ENCODE results near the gene HCFC2.

Gene HCFC2

DNA sequence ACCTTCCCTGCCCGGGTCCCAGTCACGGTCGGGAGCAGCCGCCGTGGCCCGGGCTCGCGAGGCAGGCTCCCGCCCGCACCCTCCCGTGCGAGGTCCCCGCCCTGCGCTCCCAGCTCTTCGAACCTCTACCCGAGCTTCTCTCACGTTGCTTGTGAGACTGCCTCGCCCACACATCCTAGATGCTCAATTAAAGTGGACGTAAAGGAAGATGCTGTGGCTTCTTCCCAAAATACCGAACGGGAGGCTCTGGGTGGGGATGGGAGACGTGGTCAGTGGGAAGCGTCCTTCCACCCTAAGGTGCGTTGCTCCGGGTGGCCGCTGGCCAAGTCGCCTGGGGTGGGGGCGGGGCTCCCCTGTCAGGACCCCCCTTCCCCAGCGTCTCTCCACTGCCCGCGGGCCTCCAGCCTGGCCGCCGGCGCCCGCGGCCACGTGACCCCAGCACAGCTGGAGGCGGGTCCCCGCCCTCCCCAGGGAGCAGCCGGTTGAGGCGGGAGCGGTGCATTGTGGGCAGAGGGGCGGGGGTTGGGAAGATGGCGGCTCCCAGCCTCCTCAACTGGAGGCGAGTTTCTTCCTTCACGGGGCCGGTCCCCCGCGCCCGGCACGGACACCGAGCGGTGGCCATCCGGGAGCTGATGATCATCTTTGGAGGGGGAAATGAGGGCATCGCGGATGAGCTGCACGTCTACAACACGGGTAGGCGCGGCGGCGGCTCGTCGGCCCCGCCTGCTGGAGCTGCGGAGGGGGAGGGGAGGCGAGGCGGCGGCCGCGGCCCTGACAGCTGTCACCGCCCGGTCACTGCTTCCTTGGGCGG is at the start of gene HCFC2:
HCFC2 (plus strand) TSS at position 501 of the 811 bp plus-strand sequence; CDS start at position 531, 30 bp downstream.
- TF ChIP-seq EGR1 (IDR thresholded peaks at IDR 0.05): 0 out of 2 replicates have a peak, but pooled peaks have one; percentile 11
- peak; percentile 32; the same call in 1 of the 2 replicates for TF ChIP-seq NFIC (IDR thresholded peaks at IDR 0.05)
- TF ChIP-seq CEBPB (IDR thresholded peaks at IDR 0.05): no peak
- TF ChIP-seq TCF12 (IDR thresholded peaks at IDR 0.05; ENCODE audit: low read depth): peak; percentile 76
- TF ChIP-seq TEAD4 (IDR thresholded peaks at IDR 0.05): 0 out of 2 replicates have a peak, but pooled peaks have one; percentile 6
- TF ChIP-seq, protein P1, sequence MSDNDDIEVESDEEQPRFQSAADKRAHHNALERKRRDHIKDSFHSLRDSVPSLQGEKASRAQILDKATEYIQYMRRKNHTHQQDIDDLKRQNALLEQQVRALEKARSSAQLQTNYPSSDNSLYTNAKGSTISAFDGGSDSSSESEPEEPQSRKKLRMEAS (IDR thresholded peaks at IDR 0.05): peak; percentile 68
- 0 out of 2 replicates have a peak, but pooled peaks have one; percentile 20 for TF ChIP-seq EP300 (IDR thresholded peaks at IDR 0.05; ENCODE audit: borderline replicate concordance)
- no peak for TF ChIP-seq CREB1 (IDR thresholded peaks at IDR 0.05; ENCODE audit: low read depth)
- TF ChIP-seq FOXM1 (IDR thresholded peaks at IDR 0.05; ENCODE audit: borderline replicate concordance, low read depth): no peak
- no peak; the same call in 1 of the 2 replicates for TF ChIP-seq ZBTB7A (IDR thresholded peaks at IDR 0.05; ENCODE audit: low read depth)
- TF ChIP-seq, protein P2, sequence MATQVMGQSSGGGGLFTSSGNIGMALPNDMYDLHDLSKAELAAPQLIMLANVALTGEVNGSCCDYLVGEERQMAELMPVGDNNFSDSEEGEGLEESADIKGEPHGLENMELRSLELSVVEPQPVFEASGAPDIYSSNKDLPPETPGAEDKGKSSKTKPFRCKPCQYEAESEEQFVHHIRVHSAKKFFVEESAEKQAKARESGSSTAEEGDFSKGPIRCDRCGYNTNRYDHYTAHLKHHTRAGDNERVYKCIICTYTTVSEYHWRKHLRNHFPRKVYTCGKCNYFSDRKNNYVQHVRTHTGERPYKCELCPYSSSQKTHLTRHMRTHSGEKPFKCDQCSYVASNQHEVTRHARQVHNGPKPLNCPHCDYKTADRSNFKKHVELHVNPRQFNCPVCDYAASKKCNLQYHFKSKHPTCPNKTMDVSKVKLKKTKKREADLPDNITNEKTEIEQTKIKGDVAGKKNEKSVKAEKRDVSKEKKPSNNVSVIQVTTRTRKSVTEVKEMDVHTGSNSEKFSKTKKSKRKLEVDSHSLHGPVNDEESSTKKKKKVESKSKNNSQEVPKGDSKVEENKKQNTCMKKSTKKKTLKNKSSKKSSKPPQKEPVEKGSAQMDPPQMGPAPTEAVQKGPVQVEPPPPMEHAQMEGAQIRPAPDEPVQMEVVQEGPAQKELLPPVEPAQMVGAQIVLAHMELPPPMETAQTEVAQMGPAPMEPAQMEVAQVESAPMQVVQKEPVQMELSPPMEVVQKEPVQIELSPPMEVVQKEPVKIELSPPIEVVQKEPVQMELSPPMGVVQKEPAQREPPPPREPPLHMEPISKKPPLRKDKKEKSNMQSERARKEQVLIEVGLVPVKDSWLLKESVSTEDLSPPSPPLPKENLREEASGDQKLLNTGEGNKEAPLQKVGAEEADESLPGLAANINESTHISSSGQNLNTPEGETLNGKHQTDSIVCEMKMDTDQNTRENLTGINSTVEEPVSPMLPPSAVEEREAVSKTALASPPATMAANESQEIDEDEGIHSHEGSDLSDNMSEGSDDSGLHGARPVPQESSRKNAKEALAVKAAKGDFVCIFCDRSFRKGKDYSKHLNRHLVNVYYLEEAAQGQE (IDR thresholded peaks at IDR 0.05; ENCODE audit: low read depth): peak; percentile 21; the same call in 1 of the 2 replicates
- TF ChIP-seq, protein P3, sequence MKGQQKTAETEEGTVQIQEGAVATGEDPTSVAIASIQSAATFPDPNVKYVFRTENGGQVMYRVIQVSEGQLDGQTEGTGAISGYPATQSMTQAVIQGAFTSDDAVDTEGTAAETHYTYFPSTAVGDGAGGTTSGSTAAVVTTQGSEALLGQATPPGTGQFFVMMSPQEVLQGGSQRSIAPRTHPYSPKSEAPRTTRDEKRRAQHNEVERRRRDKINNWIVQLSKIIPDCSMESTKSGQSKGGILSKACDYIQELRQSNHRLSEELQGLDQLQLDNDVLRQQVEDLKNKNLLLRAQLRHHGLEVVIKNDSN (IDR thresholded peaks at IDR 0.05): peak; percentile 98
- TF ChIP-seq YY1 (IDR thresholded peaks at IDR 0.05; ENCODE audit: low read depth): peak; percentile 95
- TF ChIP-seq RAD21 (IDR thresholded peaks at IDR 0.05; ENCODE audit: low read depth): no peak
- peak; percentile 92 for TF ChIP-seq TAF1 (IDR thresholded peaks at IDR 0.05; ENCODE audit: low read depth)

DNA sequence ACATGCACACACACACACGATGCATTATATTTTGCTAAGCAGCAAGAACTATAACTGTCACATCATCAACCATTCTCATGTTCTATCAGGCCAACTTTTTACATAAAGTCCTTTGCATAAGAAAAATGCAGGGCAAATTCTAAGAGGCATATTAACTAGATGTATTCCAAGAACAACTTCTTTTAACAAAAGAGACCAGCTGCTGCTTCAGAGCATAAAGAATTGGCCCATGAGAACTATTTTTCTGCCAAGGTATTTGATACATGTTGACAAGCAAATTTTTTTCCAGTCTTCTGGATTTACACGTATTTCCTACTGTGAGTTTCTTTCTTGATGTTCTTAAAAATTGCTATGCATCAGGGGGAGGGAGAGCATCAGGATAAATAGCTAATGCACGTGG is 41.5 kb upstream of the HCFC2 start:
- TF ChIP-seq TCF12 (IDR thresholded peaks at IDR 0.05; ENCODE audit: low read depth): no peak
- no peak for TF ChIP-seq TEAD4 (IDR thresholded peaks at IDR 0.05)
- no peak for TF ChIP-seq EGR1 (IDR thresholded peaks at IDR 0.05)
- no peak for TF ChIP-seq TAF1 (IDR thresholded peaks at IDR 0.05; ENCODE audit: low read depth)
- TF ChIP-seq, protein P1 (IDR thresholded peaks at IDR 0.05): no peak
- TF ChIP-seq RAD21 (IDR thresholded peaks at IDR 0.05; ENCODE audit: low read depth): no peak
- no peak for TF ChIP-seq FOXM1 (IDR thresholded peaks at IDR 0.05; ENCODE audit: borderline replicate concordance, low read depth)
- TF ChIP-seq, protein P3 (IDR thresholded peaks at IDR 0.05): no peak
- TF ChIP-seq, protein P2 (IDR thresholded peaks at IDR 0.05; ENCODE audit: low read depth): no peak
- no peak for TF ChIP-seq YY1 (IDR thresholded peaks at IDR 0.05; ENCODE audit: low read depth)
- TF ChIP-seq CEBPB (IDR thresholded peaks at IDR 0.05): no peak
- TF ChIP-seq NFIC (IDR thresholded peaks at IDR 0.05): no peak
- TF ChIP-seq CREB1 (IDR thresholded peaks at IDR 0.05; ENCODE audit: low read depth): no peak

DNA sequence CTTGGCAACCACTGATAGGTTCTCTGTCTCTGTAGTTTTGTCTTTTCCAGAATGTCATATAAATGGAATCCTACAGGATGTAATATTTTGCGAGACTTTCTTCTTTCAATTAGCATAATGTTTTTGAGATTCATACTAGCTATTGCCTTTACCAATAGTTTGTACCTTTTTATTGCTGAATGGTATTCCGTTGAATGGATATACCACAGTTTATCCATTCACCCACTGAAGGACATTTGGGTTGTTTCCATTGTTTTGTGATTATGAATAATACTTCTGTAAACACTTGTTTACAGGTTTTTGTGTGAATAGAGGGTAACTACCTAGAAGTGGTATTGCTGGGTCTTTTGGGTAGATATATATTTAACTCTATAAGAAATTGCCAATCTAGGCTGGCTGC is 40.6 kb upstream of the HCFC2 start:
- no peak for TF ChIP-seq RAD21 (IDR thresholded peaks at IDR 0.05; ENCODE audit: low read depth)

DNA sequence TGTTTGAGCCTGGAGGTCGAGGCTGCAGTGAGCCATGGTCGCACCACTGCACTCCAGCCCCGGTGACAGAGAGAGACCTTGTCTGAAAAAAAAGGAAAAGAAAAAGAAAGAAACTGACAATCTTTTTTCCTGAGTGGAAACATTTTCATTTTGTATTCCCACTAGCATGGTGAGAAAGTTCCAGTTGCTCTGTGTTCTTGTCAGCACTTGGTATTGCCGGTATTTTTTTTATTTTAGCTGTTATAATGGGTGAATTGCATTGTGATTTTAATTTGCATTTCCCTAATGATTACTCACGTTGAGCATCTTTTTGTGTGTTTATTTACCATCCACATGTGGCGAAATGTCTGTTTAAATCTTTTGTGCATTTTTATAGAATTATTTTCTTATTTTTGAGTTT is 40.0 kb upstream of the HCFC2 start:
- TF ChIP-seq, protein P2 (IDR thresholded peaks at IDR 0.05; ENCODE audit: low read depth): no peak
- TF ChIP-seq EGR1 (IDR thresholded peaks at IDR 0.05) (no peak), TCF12 (IDR thresholded peaks at IDR 0.05; ENCODE audit: low read depth) (no peak)
- TF ChIP-seq, protein P1 (IDR thresholded peaks at IDR 0.05): no peak
